Lower leg skin (tissue), 4 donors: ENCODE results near the gene SCGB2A2. TPM values are rescaled to one million over a fixed set of nuclear protein-coding genes. Genes with fewer than 3 reads are reported as not detected.

Experiments used
- DNase-seq, 2 donors: peaks; one replicate each; pipeline ENCODE4 v3.0.0-alpha.2; 2019; ENCODE audit warnings: low spot score in 2 of 2
- H3K4me3 ChIP-seq: fragments of 200-600 bp; sonication (generic); 2 replicates; pipeline ENCODE4 v1.5.1; 2017; ENCODE audit warnings: mild to moderate bottlenecking, low read depth; ENCODE audit not compliant: poor library complexity, severe bottlenecking
- POLR2A ChIP-seq, 2 donors: fragments of 450-650 bp; IDR thresholded peaks; one replicate each; pipeline ENCODE4 v1.6.1; 2016 to 2017; ENCODE audit warnings: antibody characterized with exemption in 2 of 2, mild to moderate bottlenecking in 1 of 2, moderate library complexity in 1 of 2
- WGBS, 2 donors: methylation state at CpG; one replicate each; pipeline ENCODE4 v1.1.5; 2018; 5-methylcytosine and 5-hydroxymethylcytosine counted together
- intact Hi-C: fragments of 100-400 bp; cut with DNase I; formaldehyde crosslinking; loops from one replicate; pipeline ENCODE4 v1.15.0; 2023; ENCODE audit warnings: low total_unique reads
- total RNA-seq, 4 donors: library from RNA; depleted of rRNA; stranded (reverse); fragments of >200 nt; gene quantifications; one replicate each; pipeline ENCODE4 v1.1.0, GENCODE V29; 2016
- TF ChIP-seq, protein P1 (sequence below), 3 donors: fragments of 450-650 bp; IDR thresholded peaks; one replicate each; pipeline ENCODE4 v1.5.1; 2016; ENCODE audit warnings: antibody characterized with exemption in 3 of 3, mild to moderate bottlenecking in 3 of 3, moderate library complexity in 2 of 3

Gene SCGB2A2
- total RNA-seq, 4 donors from 2014 or later, result 410 to 1,440 (median 953) TPM

DNA sequence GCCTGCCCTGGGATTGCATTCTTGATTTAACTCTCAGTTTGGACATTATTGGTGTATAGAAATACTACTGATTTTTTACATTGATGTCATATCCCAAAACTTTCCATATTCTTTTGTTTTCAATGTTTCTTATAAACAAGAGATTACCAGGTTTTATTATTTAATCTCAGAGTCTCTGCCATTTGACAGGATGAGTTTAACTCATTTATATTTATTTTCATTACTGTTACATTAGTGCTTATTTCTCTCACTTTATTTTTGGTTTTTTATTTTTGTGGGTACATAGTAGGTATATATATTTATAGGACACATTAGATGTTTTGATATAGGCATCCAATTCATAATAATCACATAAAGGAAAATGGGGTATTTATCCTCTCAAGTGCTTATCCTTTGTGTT is 38.0 kb downstream of the SCGB2A2 start:
- DNase-seq, result no peak
- H3K4me3 ChIP-seq, result no peak overlapping the region
- intact Hi-C loops, result no loop called here
- TF ChIP-seq, protein P1, sequence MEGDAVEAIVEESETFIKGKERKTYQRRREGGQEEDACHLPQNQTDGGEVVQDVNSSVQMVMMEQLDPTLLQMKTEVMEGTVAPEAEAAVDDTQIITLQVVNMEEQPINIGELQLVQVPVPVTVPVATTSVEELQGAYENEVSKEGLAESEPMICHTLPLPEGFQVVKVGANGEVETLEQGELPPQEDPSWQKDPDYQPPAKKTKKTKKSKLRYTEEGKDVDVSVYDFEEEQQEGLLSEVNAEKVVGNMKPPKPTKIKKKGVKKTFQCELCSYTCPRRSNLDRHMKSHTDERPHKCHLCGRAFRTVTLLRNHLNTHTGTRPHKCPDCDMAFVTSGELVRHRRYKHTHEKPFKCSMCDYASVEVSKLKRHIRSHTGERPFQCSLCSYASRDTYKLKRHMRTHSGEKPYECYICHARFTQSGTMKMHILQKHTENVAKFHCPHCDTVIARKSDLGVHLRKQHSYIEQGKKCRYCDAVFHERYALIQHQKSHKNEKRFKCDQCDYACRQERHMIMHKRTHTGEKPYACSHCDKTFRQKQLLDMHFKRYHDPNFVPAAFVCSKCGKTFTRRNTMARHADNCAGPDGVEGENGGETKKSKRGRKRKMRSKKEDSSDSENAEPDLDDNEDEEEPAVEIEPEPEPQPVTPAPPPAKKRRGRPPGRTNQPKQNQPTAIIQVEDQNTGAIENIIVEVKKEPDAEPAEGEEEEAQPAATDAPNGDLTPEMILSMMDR (IDR thresholded peaks at IDR 0.05), result no peak
- TF ChIP-seq POLR2A (IDR thresholded peaks at IDR 0.05), result no peak

DNA sequence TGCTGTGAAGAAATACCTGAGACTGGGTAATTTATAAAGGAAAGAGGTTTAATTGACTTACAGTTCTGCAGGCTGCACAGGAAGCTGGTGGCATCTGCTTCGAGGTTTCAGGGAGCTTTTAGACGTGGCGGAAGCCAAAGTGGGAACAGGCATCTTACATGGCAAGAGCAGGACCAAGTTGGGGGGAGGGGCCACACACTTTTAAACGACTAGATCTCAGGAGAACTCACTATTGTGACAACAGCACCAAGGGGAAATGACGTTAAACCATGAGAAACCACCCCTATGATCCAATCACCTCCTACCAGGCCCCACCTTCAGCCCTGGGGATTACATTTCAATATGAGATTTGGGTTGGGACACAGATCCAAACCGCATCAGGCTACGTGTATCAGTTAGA is 40.0 kb downstream of the SCGB2A2 start:
- DNase-seq, result no peak
- TF ChIP-seq POLR2A (IDR thresholded peaks at IDR 0.05), result no peak
- TF ChIP-seq, protein P1 (IDR thresholded peaks at IDR 0.05), result no peak
- intact Hi-C loops, result no loop called here
- no peak overlapping the region for H3K4me3 ChIP-seq
- 46 to 58% methylated on average over 7 of the region's 7 CpGs for WGBS, 2 donors

DNA sequence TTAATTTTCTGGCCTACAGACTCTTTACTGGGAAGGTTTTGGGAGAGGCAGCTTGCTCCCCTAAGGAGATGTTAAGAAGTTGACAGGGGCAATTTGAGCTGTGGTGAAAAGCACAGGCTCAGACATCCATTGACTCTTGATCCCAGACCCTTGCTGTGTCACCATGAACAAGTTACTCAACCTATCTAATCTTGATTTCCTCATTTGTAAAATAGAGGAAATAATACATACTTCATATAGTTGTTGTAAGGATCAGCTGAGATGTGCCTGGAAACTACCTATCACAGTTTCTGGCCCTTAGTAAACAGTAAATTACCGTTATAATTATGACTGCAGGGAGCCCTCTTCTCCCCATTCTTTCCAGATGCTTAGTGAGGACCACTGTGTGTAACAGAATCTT is 45.5 kb downstream of the SCGB2A2 start:
- WGBS, 2 donors, result 80 to 90% methylated on average over 1 of the region's 1 CpG
- H3K4me3 ChIP-seq, result no peak overlapping the region
- no peak for TF ChIP-seq POLR2A (IDR thresholded peaks at IDR 0.05)
- TF ChIP-seq, protein P1 (IDR thresholded peaks at IDR 0.05), result no peak
- intact Hi-C loops, result no loop called here
- DNase-seq, result no peak

DNA sequence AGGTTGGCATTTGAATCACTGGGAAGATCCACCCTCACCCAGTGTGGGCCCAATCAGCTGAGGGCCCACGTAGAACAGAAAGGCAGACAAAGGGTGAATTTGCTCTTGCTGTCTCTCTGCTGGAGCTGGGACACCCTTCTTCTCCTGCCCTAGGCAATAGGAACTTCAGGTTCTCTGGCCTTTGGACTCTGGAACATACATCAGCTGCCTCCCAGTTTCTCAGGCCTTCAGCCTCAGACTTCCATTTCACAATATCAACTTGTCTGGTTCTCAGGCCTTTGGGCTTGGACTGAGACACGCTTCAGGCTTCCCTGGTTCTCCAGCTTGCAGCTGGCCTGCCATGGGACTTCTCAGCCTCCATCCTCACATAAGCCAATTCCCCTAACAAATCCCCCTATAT is 52.6 kb downstream of the SCGB2A2 start:
- 86 to 87% methylated on average over 2 of the region's 2 CpGs for WGBS, 2 donors
- no peak for DNase-seq
- intact Hi-C loops, result loop anchor here (10.0 kb wide), 1 partner anchor 148 kb away; no protein-coding TSS in a partner anchor
- no peak overlapping the region for H3K4me3 ChIP-seq
- TF ChIP-seq, protein P1 (IDR thresholded peaks at IDR 0.05), result no peak
- TF ChIP-seq POLR2A (IDR thresholded peaks at IDR 0.05), result no peak

Other genes starting within 250 kb of the SCGB2A2 start
- gene INCENP, start 146.1 kb upstream of the SCGB2A2 start, total RNA-seq, result 10 to 100 TPM; 17.5 to 30.7 (median 26.4) TPM
- gene SCGB1D1, start 79.9 kb upstream of the SCGB2A2 start, total RNA-seq, result not detected
- gene SCGB2A1, start 61.5 kb upstream of the SCGB2A2 start, total RNA-seq, result 10 to 100 TPM in 1 of 4 donors, 1 to 10 TPM in 3; 4.6 to 14.4 (median 5.7) TPM
- gene SCGB1D2, start 27.9 kb upstream of the SCGB2A2 start, total RNA-seq, result 1,000 to 10,000 TPM in 1 of 4 donors, 100 to 1,000 TPM in 3; 100 to 1,012 (median 470) TPM
- not detected for gene SCGB1D4, start 28.9 kb downstream of the SCGB2A2 start, total RNA-seq
- gene ASRGL1, start 67.3 kb downstream of the SCGB2A2 start, total RNA-seq, result 10 to 100 TPM in 1 of 4 donors, 1 to 10 TPM in 2, under 1 TPM in 1; 0.38 to 12.6 (median 2.8) TPM
- gene SCGB1A1, start 148.9 kb downstream of the SCGB2A2 start, total RNA-seq, result not detected